ENCODE measurements around the gene NOP58.

GRCh38 chr2:202337706-202338346, 72.3 kb downstream of the NOP58 start:
- TF ChIP-seq CTCF (conservative IDR thresholded peaks at IDR 0.05; ENCODE audit: low read depth, low read length) = no peak
- no peak for TF ChIP-seq USF2 (IDR thresholded peaks at IDR 0.05; ENCODE audit: low read depth, low read length)
- TF ChIP-seq CEBPB (IDR thresholded peaks at IDR 0.05; ENCODE audit: low read depth, low read length) = no peak
- no peak for TF ChIP-seq POLR2A (IDR thresholded peaks at IDR 0.05; ENCODE audit: low read depth, low read length)
- no peak for TF ChIP-seq RAD21 (IDR thresholded peaks at IDR 0.05; ENCODE audit: low read length)
- no peak for TF ChIP-seq BHLHE40 (IDR thresholded peaks at IDR 0.05; ENCODE audit: low read depth, low read length)
- TF ChIP-seq ELK1 (IDR thresholded peaks at IDR 0.05; ENCODE audit: borderline replicate concordance, low read depth, low read length) = no peak
- no peak for TF ChIP-seq MAZ (IDR thresholded peaks at IDR 0.05; ENCODE audit: borderline replicate concordance, low read depth, low read length)
- no peak for TF ChIP-seq CHD1 (IDR thresholded peaks at IDR 0.05; ENCODE audit: low read depth, low read length)
- no peak for TF ChIP-seq RCOR1 (IDR thresholded peaks at IDR 0.05; ENCODE audit: insufficient replicate concordance, low read length)

Data from IMR-90 (cell line).